Measurements from ENCODE around the gene CHN1.

DNA sequence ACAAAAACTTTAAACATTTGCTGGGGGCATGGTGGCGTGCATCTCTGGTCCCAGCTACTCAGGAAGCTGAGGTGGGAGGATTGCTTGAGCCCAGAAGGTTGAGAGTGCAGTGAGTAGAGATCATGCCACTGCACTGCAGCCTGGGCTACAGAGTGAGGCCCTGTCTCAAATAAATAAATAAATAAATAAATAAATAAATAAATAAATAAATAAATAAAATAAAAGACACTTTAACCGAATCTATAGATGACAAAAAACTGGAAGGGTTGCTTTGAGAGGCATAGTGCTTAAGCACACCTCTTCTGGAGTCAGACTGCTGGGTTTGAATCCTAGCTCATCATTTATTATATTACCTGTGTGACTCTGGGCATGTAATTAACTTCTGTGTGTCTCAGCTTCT is 21.2 kb upstream of the CHN1 start:
- TF ChIP-seq, protein P1, sequence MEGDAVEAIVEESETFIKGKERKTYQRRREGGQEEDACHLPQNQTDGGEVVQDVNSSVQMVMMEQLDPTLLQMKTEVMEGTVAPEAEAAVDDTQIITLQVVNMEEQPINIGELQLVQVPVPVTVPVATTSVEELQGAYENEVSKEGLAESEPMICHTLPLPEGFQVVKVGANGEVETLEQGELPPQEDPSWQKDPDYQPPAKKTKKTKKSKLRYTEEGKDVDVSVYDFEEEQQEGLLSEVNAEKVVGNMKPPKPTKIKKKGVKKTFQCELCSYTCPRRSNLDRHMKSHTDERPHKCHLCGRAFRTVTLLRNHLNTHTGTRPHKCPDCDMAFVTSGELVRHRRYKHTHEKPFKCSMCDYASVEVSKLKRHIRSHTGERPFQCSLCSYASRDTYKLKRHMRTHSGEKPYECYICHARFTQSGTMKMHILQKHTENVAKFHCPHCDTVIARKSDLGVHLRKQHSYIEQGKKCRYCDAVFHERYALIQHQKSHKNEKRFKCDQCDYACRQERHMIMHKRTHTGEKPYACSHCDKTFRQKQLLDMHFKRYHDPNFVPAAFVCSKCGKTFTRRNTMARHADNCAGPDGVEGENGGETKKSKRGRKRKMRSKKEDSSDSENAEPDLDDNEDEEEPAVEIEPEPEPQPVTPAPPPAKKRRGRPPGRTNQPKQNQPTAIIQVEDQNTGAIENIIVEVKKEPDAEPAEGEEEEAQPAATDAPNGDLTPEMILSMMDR (IDR thresholded peaks at IDR 0.05) = no peak
- TF ChIP-seq POLR2AphosphoS5 (IDR thresholded peaks at IDR 0.05) = no peak
- TF ChIP-seq POLR2A (IDR thresholded peaks at IDR 0.05) = no peak

Measured in upper lobe of left lung (tissue), 4 donors.